H1 (cell line): ENCODE measurements around the gene WDR44. TPM values are rescaled to one million over a fixed set of nuclear protein-coding genes. Genes with fewer than 3 reads are reported as not detected.

Experiments
- CTCF ChIA-PET: fragments of 300-600 bp; sonication (Branson Sonifier 250); formaldehyde crosslinking; loops from one replicate; lab custom pipeline; 2021; ENCODE audit not compliant: partially characterized antibody; lab: Charles Lee
- POLR2A ChIA-PET: fragments of 300-600 bp; sonication (Branson Sonifier 250); formaldehyde crosslinking; loops from one replicate; lab custom pipeline; 2021; ENCODE audit warnings: inconsistent platforms; ENCODE audit not compliant: partially characterized antibody; lab: Charles Lee
- DNase-seq, 2 experiments: peaks; one replicate each; pipeline versions ENCODE4 v3.0.0 to v3.0.0-alpha.2; 2010 to 2022; ENCODE audit warnings: low spot score in 2 of 2, low read depth in 1 of 2, mixed read lengths in 1 of 2
- FAIRE-seq: peaks from 2 replicates; lab custom pipeline; 2011; peaks lifted over from hg19 to GRCh38; lab: Jason Lieb, UNC
- H2AFZ ChIP-seq: 2 replicates; pipeline ENCODE4 v1.8.1; 2012; ENCODE audit warnings: low read length, inconsistent platforms
- H2AK5ac ChIP-seq: 2 replicates; pipeline ENCODE4 v1.6.1; 2013; ENCODE audit warnings: low read depth, low read length
- H2BK120ac ChIP-seq: replicated peaks from 2 replicates; pipeline ENCODE3; 2013; ENCODE audit warnings: low read depth, low read length, inconsistent platforms
- H2BK12ac ChIP-seq: 2 replicates; pipeline ENCODE4 v1.6.1; 2013; ENCODE audit warnings: low read depth, low read length
- H2BK15ac ChIP-seq: 2 replicates; pipeline ENCODE4 v1.6.1; 2013; ENCODE audit warnings: low read length
- H2BK20ac ChIP-seq: 2 replicates; pipeline ENCODE4 v1.6.1; 2013; ENCODE audit warnings: low read length
- H2BK5ac ChIP-seq: 2 replicates; pipeline ENCODE4 v1.6.1; 2013; ENCODE audit warnings: low read depth, low read length
- H3K14ac ChIP-seq: 2 replicates; pipeline ENCODE4 v1.6.1; 2013; ENCODE audit warnings: inconsistent platforms; ENCODE audit not compliant: insufficient read length
- H3K18ac ChIP-seq: 2 replicates; pipeline ENCODE4 v1.6.1; 2013; ENCODE audit warnings: low read length; ENCODE audit errors: extremely low read depth
- H3K23ac ChIP-seq: 2 replicates; pipeline ENCODE4 v1.6.1; 2013; ENCODE audit warnings: inconsistent platforms; ENCODE audit not compliant: insufficient read length
- H3K23me2 ChIP-seq: 2 replicates; pipeline ENCODE4 v1.6.1; 2013; ENCODE audit warnings: low read depth, low read length
- H3K27ac ChIP-seq: 2 replicates; pipeline ENCODE4 v1.6.1; 2011; ENCODE audit warnings: low read depth, low read length, inconsistent platforms
- H3K27me3 ChIP-seq, 4 experiments: replicated peaks in 1 of 4; 1 replicate in 1 of 4; 2 replicates in 3 of 4; pipeline versions ENCODE4 v1.6.1 to v1.8.1; 2011 to 2013; ENCODE audit warnings: low read length in 3 of 4, mild to moderate bottlenecking in 3 of 4, inconsistent platforms in 2 of 4, mixed read lengths in 2 of 4, moderate library complexity in 1 of 4; ENCODE audit not compliant: control insufficient read depth in 3 of 4, insufficient read depth in 3 of 4; ENCODE audit errors: extremely low read depth in 1 of 4
- H3K36me3 ChIP-seq, 4 experiments: 2 replicates each; pipeline versions ENCODE4 v1.6.1 to v1.8.1; 2011 to 2013; ENCODE audit warnings: mild to moderate bottlenecking in 4 of 4, low read length in 3 of 4, moderate library complexity in 2 of 4, control low read depth in 1 of 4, inconsistent platforms in 1 of 4; ENCODE audit not compliant: insufficient read depth in 4 of 4, control insufficient read depth in 2 of 4
- H3K4ac ChIP-seq: replicated peaks from 2 replicates; pipeline ENCODE3; 2013; ENCODE audit warnings: low read length, low read depth, mixed read lengths, inconsistent platforms; ENCODE audit not compliant: insufficient read length
- H3K4me1 ChIP-seq, 4 experiments: replicated peaks in 1 of 4; 1 replicate in 1 of 4; 2 replicates in 3 of 4; pipeline versions ENCODE4 v1.6.1 to v1.8.1; 2011 to 2013; ENCODE audit warnings: low read length in 3 of 4, inconsistent platforms in 2 of 4, mixed read lengths in 1 of 4; ENCODE audit not compliant: insufficient read depth in 4 of 4, control insufficient read depth in 3 of 4
- H3K4me2 ChIP-seq, 2 experiments: 2 replicates each; pipeline versions ENCODE4 v1.6.1 to v1.8.1; 2011 to 2013; ENCODE audit warnings: low read depth in 2 of 2, low read length in 2 of 2, control low read depth in 1 of 2, inconsistent platforms in 1 of 2, mild to moderate bottlenecking in 1 of 2; ENCODE audit not compliant: insufficient read depth in 1 of 2
- H3K4me3 ChIP-seq, 4 experiments: fragments of 200-600, 300-600 bp in 1 of 4; sonication (generic), shearing (Covaris generic), sonication (Bioruptor Twin) in 1 of 4; 2 replicates each; pipeline versions ENCODE4 v1.5.1 to v1.8.1; 2011 to 2016; ENCODE audit warnings: low read length in 4 of 4, low read depth in 3 of 4, control low read depth in 2 of 4, inconsistent platforms in 2 of 4, mild to moderate bottlenecking in 2 of 4, mixed read lengths in 1 of 4, moderate library complexity in 1 of 4; ENCODE audit not compliant: insufficient read depth in 2 of 4; ENCODE audit errors: extremely low read depth in 1 of 4
- H3K56ac ChIP-seq: replicated peaks from 2 replicates; pipeline ENCODE3; 2013; ENCODE audit warnings: low read depth, mild to moderate bottlenecking, mixed read lengths, low read length, inconsistent platforms; ENCODE audit not compliant: insufficient read length
- H3K79me1 ChIP-seq: 2 replicates; pipeline ENCODE4 v1.6.1; 2013; ENCODE audit warnings: low read depth, low read length, control low read depth
- H3K79me2 ChIP-seq, 2 experiments: 2 replicates each; pipeline versions ENCODE4 v1.6.1 to v1.8.1; 2012 to 2013; ENCODE audit warnings: low read length in 2 of 2, mild to moderate bottlenecking in 2 of 2, inconsistent platforms in 1 of 2; ENCODE audit not compliant: insufficient read depth in 2 of 2, control insufficient read depth in 1 of 2
- H3K9ac ChIP-seq, 4 experiments: replicated peaks in 1 of 4; 1 replicate in 1 of 4; 2 replicates in 3 of 4; pipeline versions ENCODE4 v1.6.1 to v1.8.1; 2011 to 2013; ENCODE audit warnings: low read depth in 3 of 4, low read length in 3 of 4, control low read depth in 2 of 4, mild to moderate bottlenecking in 2 of 4, moderate library complexity in 2 of 4, inconsistent platforms in 1 of 4; ENCODE audit errors: extremely low read depth in 1 of 4
- H3K9me3 ChIP-seq, 2 experiments: 2 replicates each; pipeline versions ENCODE4 v1.6.1 to v1.8.1; 2012 to 2013; ENCODE audit warnings: mild to moderate bottlenecking in 2 of 2, moderate library complexity in 2 of 2, control low read depth in 1 of 2, inconsistent platforms in 1 of 2, low read depth in 1 of 2, low read length in 1 of 2, mixed read lengths in 1 of 2; ENCODE audit not compliant: insufficient read depth in 2 of 2
- H4K20me1 ChIP-seq, 2 experiments: replicated peaks in 1 of 2; 2 replicates each; pipeline versions ENCODE3 to v1.8.1; 2011 to 2013; ENCODE audit warnings: inconsistent platforms in 2 of 2, low read length in 2 of 2, mild to moderate bottlenecking in 1 of 2; ENCODE audit not compliant: insufficient read depth in 2 of 2, control insufficient read depth in 1 of 2
- H4K5ac ChIP-seq: 2 replicates; pipeline ENCODE4 v1.6.1; 2013; ENCODE audit warnings: low read length, low read depth, mixed read lengths, inconsistent platforms; ENCODE audit not compliant: insufficient read length
- H4K8ac ChIP-seq: 2 replicates; pipeline ENCODE4 v1.8.0; 2013; ENCODE audit warnings: mild to moderate bottlenecking, moderate library complexity, low read length, inconsistent platforms; ENCODE audit not compliant: insufficient read depth; ENCODE audit errors: extremely low read depth
- H4K91ac ChIP-seq: replicated peaks from 2 replicates; pipeline ENCODE3; 2013; ENCODE audit warnings: low read length, mixed read lengths, inconsistent platforms; ENCODE audit not compliant: insufficient read length
- GABPA ChIP-seq: IDR thresholded peaks from 2 replicates; pipeline ENCODE4 v1.6.1; 2011; ENCODE audit warnings: mild to moderate bottlenecking, low read length, moderate library complexity, borderline replicate concordance; ENCODE audit not compliant: insufficient read depth
- JUN ChIP-seq: IDR thresholded peaks from 2 replicates; pipeline ENCODE4 v1.6.1; 2011; ENCODE audit warnings: low read depth, mild to moderate bottlenecking, improper control_type of control experiment, low read length
- KDM4A ChIP-seq: IDR thresholded peaks from one replicate; pipeline ENCODE4 v1.7.1; 2012; ENCODE audit warnings: low read depth, mild to moderate bottlenecking, moderate library complexity, low read length, inconsistent platforms; ENCODE audit not compliant: severe bottlenecking
- NRF1 ChIP-seq: IDR thresholded peaks from 2 replicates; pipeline ENCODE4 v1.6.1; 2011; ENCODE audit warnings: mild to moderate bottlenecking, low read depth, low read length, improper control_type of control experiment
- SIN3A ChIP-seq, 2 experiments: IDR thresholded peaks in 1 of 2; conservative IDR thresholded peaks in 1 of 2; 2 replicates each; pipeline ENCODE4 v1.6.1; 2011 to 2012; ENCODE audit warnings: low read length in 2 of 2, improper control_type of control experiment in 1 of 2, low read depth in 1 of 2, mild to moderate bottlenecking in 1 of 2
- SIRT6 ChIP-seq: IDR thresholded peaks from one replicate; pipeline ENCODE4 v1.7.1; 2012; ENCODE audit warnings: low read length, inconsistent platforms
- TBP ChIP-seq: IDR thresholded peaks from 2 replicates; pipeline ENCODE4 v1.6.1; 2011; ENCODE audit warnings: low read depth, low read length, improper control_type of control experiment
- TCF12 ChIP-seq: IDR thresholded peaks from 2 replicates; pipeline ENCODE4 v1.6.1; 2011; ENCODE audit warnings: low read depth, mild to moderate bottlenecking, low read length
- WGBS, 2 experiments: shearing (Covaris generic) in 1 of 2; methylation state at CpG; one replicate each; pipeline versions ENCODE4 v1.1.6 to v1.1.7; 2013 to 2015; ENCODE audit warnings: low lambda C conversion rate in 2 of 2, mixed read lengths in 2 of 2, inconsistent platforms in 1 of 2, low coverage in 1 of 2, missing lambda C conversion rate in 1 of 2; ENCODE audit not compliant: insufficient replicate concordance in 2 of 2, insufficient coverage in 1 of 2, insufficient read length in 1 of 2; ENCODE audit errors: extremely low coverage in 1 of 2, missing lambda C conversion rate in 1 of 2; 5-methylcytosine and 5-hydroxymethylcytosine counted together
- polyA plus RNA-seq, 7 experiments: library from polyadenylated mRNA; depleted of rRNA in 3 of 7; stranded (reverse) in 5 of 7; unstranded in 2 of 7; fragments of >200 nt in 5 of 7; fragments of 200-250 nt in 2 of 7; gene quantifications; 1 replicate in 5 of 7; 2 replicates in 1 of 7; 4 replicates in 1 of 7; pipeline versions ENCODE4 v1.2.1 to v1.2.3, GENCODE V29; 2011 to 2013; ENCODE audit warnings: missing spikeins in 2 of 7, mixed read lengths in 2 of 7
- total RNA-seq: library from RNA; stranded (reverse); fragmentation: NEBNext Ultra II Directional; extraction: Animal tissue kit (Norgen Biotek cat#: 25700); gene quantifications from 2 replicates; pipeline ENCODE4 v1.2.1, GENCODE V29; 2021
- TF ChIP-seq, protein P1 (sequence below): IDR thresholded peaks from 2 replicates; pipeline ENCODE4 v1.6.1; 2012; ENCODE audit warnings: inconsistent platforms
- TF ChIP-seq, protein P2 (sequence below): IDR thresholded peaks from 2 replicates; pipeline ENCODE4 v1.6.1; 2012; ENCODE audit warnings: inconsistent platforms
- TF ChIP-seq, protein P3 (sequence below), 3 experiments: IDR thresholded peaks; 1 replicate in 2 of 3; 2 replicates in 1 of 3; pipeline versions ENCODE4 v1.5.1 to v1.6.1; 2011; ENCODE audit warnings: low read length in 3 of 3, mild to moderate bottlenecking in 3 of 3, inconsistent platforms in 2 of 3, low read depth in 1 of 3, moderate library complexity in 1 of 3; ENCODE audit not compliant: insufficient read depth in 1 of 3; ENCODE audit errors: control extremely low read depth in 1 of 3

Gene WDR44
- total and polyA plus RNA-seq, 2 of the 8 experiments (the other 6 are each of a cell fraction or from before 2014, with no cell fraction given): 5.1 to 17.2 TPM

DNA sequence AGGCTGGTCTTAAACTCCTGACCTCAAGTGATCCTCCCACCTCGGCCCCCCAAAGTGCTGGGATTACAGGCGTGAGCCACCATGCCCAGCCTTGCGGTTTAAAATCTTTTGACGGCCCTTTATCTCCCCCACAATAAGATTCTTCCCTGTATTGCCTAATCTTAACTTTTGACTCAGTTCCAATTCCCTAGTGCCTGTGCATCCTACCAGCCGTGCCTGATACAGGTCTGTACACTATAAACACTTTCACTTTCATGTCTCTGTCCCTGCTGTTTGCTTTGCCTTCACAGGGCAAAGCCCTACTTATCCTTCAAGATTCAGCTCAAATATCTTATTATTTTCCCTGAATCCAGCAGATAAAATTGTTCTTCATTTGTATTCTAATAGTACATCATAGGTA lies 74.6 kb downstream of the WDR44 start:
- Histone ChIP-seq H3K23ac (no peak overlapping the region), H2BK120ac (no peak overlapping the region), H2BK5ac (no peak overlapping the region), H4K8ac (no peak overlapping the region), H4K20me1 (no peaks in the 10 kb centered on the region), H3K4me1 (peaks cover 0 to 3% (median 2%) of the 10 kb centered on the region in 4 experiments; a peak in 2 of 7 replicates), H3K4me2 (no peak overlapping the region), H3K79me1 (no peaks in the 10 kb centered on the region), H3K27me3 (no peaks in the 10 kb centered on the region), H3K36me3 (no peaks in the 10 kb centered on the region), H3K14ac (no peak overlapping the region), H3K79me2 (no peaks in the 10 kb centered on the region), H3K9ac (no peak overlapping the region), H2BK12ac (no peak overlapping the region), H4K91ac (no peak overlapping the region), H3K23me2 (no peaks in the 10 kb centered on the region), H2BK15ac (no peak overlapping the region), H3K4me3 (no peak overlapping the region), H2BK20ac (no peak overlapping the region), H3K27ac (no peak overlapping the region), H3K4ac (no peak overlapping the region), H3K56ac (no peak overlapping the region), H4K5ac (no peak overlapping the region), H2AK5ac (no peak overlapping the region), H3K9me3 (no peaks in the 10 kb centered on the region), H2AFZ (no peak overlapping the region), H3K18ac (no peak overlapping the region)
- DNase-seq: no peak
- no peak for FAIRE-seq
- WGBS, 2 experiments: 93% methylated on average over 3 of the region's 5 CpGs; no CpG with 5 or more reads in 1 of the 2 experiments
- POLR2A ChIA-PET: no interaction called here
- CTCF ChIA-PET: no interaction called here
- TF ChIP-seq, protein P1, sequence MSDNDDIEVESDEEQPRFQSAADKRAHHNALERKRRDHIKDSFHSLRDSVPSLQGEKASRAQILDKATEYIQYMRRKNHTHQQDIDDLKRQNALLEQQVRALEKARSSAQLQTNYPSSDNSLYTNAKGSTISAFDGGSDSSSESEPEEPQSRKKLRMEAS: no peak
- TF ChIP-seq TCF12 (no peak), TBP (no peak), KDM4A (no peak), SIRT6 (no peak), GABPA (no peak), SIN3A (conservative IDR thresholded peaks at IDR 0.05 in 1 of 2, IDR thresholded peaks at IDR 0.05 in 1 of 2; ENCODE audit: low read depth in 1 of 2, low read length in 2 of 2) (no peak), NRF1 (no peak), JUN (no peak)
- TF ChIP-seq, protein P2, sequence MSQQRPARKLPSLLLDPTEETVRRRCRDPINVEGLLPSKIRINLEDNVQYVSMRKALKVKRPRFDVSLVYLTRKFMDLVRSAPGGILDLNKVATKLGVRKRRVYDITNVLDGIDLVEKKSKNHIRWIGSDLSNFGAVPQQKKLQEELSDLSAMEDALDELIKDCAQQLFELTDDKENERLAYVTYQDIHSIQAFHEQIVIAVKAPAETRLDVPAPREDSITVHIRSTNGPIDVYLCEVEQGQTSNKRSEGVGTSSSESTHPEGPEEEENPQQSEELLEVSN: no peak
- TF ChIP-seq, protein P3, sequence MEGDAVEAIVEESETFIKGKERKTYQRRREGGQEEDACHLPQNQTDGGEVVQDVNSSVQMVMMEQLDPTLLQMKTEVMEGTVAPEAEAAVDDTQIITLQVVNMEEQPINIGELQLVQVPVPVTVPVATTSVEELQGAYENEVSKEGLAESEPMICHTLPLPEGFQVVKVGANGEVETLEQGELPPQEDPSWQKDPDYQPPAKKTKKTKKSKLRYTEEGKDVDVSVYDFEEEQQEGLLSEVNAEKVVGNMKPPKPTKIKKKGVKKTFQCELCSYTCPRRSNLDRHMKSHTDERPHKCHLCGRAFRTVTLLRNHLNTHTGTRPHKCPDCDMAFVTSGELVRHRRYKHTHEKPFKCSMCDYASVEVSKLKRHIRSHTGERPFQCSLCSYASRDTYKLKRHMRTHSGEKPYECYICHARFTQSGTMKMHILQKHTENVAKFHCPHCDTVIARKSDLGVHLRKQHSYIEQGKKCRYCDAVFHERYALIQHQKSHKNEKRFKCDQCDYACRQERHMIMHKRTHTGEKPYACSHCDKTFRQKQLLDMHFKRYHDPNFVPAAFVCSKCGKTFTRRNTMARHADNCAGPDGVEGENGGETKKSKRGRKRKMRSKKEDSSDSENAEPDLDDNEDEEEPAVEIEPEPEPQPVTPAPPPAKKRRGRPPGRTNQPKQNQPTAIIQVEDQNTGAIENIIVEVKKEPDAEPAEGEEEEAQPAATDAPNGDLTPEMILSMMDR (IDR thresholded peaks at IDR 0.05; ENCODE audit: control extremely low read depth in 1 of 3, insufficient read depth in 1 of 3, low read depth in 1 of 3, low read length in 3 of 3): no peak
